GM12878 (cell line): ENCODE results near the gene IGFBP6. TPM values are rescaled to one million over a fixed set of nuclear protein-coding genes. Genes with fewer than 3 reads are reported as not detected.

ENCODE experiments used
- ATAC-seq: fragments of 200-7000 bp; cut with Tn5 transposase; 3 replicates; pipeline ENCODE4 v1.9.1; 2020; ENCODE audit warnings: mild to moderate bottlenecking, moderate library complexity
- BruUV-seq: library from RNA; stranded (reverse); fragments of 400-500 nt; replicated peaks from 2 replicates; lab custom pipeline; 2021; lab: Mats Ljungman, UMichigan
- CTCF ChIA-PET: fragments of 300-600 bp; sonication (Branson Sonifier 250); formaldehyde crosslinking; extraction: SDS; loops from one replicate; lab custom pipeline; 2021; ENCODE audit warnings: inconsistent platforms; lab: Yijun Ruan, JAX
- POLR2A ChIA-PET: fragments of 350-600 bp; formaldehyde crosslinking; extraction: SDS; loops from one replicate; lab custom pipeline; 2021; ENCODE audit warnings: inconsistent platforms; lab: Charles Lee
- RAD21 ChIA-PET: fragments of 300-600 bp; sonication (Branson Sonifier 250); formaldehyde crosslinking; loops from one replicate; lab custom pipeline; 2023; ENCODE audit warnings: antibody characterized with exemption; ENCODE audit not compliant: unreplicated experiment; lab: Charles Lee
- SMC1A ChIA-PET: fragments of 300-600 bp; sonication (Branson Sonifier 250); formaldehyde crosslinking; loops from one replicate; lab custom pipeline; 2023; ENCODE audit not compliant: unreplicated experiment, uncharacterized antibody; lab: Charles Lee
- DNase-seq: peaks from one replicate; pipeline ENCODE4 v3.0.0-alpha.2; 2011; ENCODE audit warnings: low read depth, low spot score
- FAIRE-seq: peaks from 3 replicates; lab custom pipeline; 2011; peaks lifted over from hg19 to GRCh38; lab: Jason Lieb, UNC
- H2AFZ ChIP-seq: 2 replicates; pipeline ENCODE4 v1.6.0; 2011; ENCODE audit warnings: low read depth, low read length, control low read depth; ENCODE audit not compliant: control insufficient read depth
- H3K27ac ChIP-seq: 2 replicates; pipeline ENCODE4 v1.5.1; 2011; ENCODE audit warnings: control low read depth; ENCODE audit not compliant: control insufficient read depth, insufficient read depth
- H3K27me3 ChIP-seq, 2 experiments: replicated peaks in 1 of 2; 2 replicates each; pipeline versions ENCODE4 v1.6.0 to v1.6.1; 2011; ENCODE audit warnings: low read length in 1 of 2; ENCODE audit not compliant: control insufficient read depth in 2 of 2, insufficient read depth in 2 of 2
- H3K36me3 ChIP-seq, 2 experiments: 2 replicates each; pipeline ENCODE4 v1.5.1; 2011; ENCODE audit warnings: low read length in 1 of 2; ENCODE audit not compliant: control insufficient read depth in 2 of 2, insufficient read depth in 2 of 2
- H3K4me1 ChIP-seq: 2 replicates; pipeline ENCODE4 v1.6.1; 2011; ENCODE audit warnings: mild to moderate bottlenecking, low read length, moderate library complexity, mixed read lengths; ENCODE audit not compliant: control insufficient read depth, insufficient read depth
- H3K4me2 ChIP-seq: 2 replicates; pipeline ENCODE4 v1.6.0; 2011; ENCODE audit warnings: control low read depth; ENCODE audit not compliant: control insufficient read depth, insufficient read depth
- H3K4me3 ChIP-seq: fragments of 200-600 bp; sonication (generic); 2 replicates; pipeline ENCODE4 v1.5.1; 2016
- H3K79me2 ChIP-seq: 2 replicates; pipeline ENCODE4 v1.6.0; 2011; ENCODE audit warnings: low read length; ENCODE audit not compliant: control insufficient read depth, insufficient read depth
- H3K9ac ChIP-seq: 2 replicates; pipeline ENCODE4 v1.8.0; 2011; ENCODE audit warnings: low read length, control low read depth, mixed read lengths; ENCODE audit not compliant: control insufficient read depth, insufficient read depth
- H3K9me3 ChIP-seq: replicated peaks from 3 replicates; pipeline ENCODE4 v1.5.1; 2011; ENCODE audit warnings: mild to moderate bottlenecking, low read length; ENCODE audit not compliant: control insufficient read depth, insufficient read depth
- H4K20me1 ChIP-seq: 2 replicates; pipeline ENCODE4 v1.6.0; 2011; ENCODE audit not compliant: control insufficient read depth, insufficient read depth
- BHLHE40 ChIP-seq, 2 experiments: fragments of 450-650 bp in 1 of 2; IDR thresholded peaks; 2 replicates each; pipeline ENCODE4 v1.6.1; 2011 to 2017; ENCODE audit warnings: low read depth in 2 of 2, borderline replicate concordance in 1 of 2, improper control_type of control experiment in 1 of 2, low read length in 1 of 2, mild to moderate bottlenecking in 1 of 2
- CREB1 ChIP-seq: IDR thresholded peaks from 2 replicates; pipeline ENCODE4 v1.6.1; 2012; ENCODE audit warnings: low read depth, mild to moderate bottlenecking, inconsistent platforms
- DPF2 ChIP-seq: fragments of 450-650 bp; IDR thresholded peaks from 2 replicates; pipeline ENCODE4 v1.6.1; 2017; ENCODE audit warnings: mild to moderate bottlenecking
- FOS ChIP-seq: IDR thresholded peaks from 3 replicates; pipeline ENCODE4 v1.6.1; 2011; ENCODE audit warnings: borderline replicate concordance; ENCODE audit not compliant: insufficient read length; ENCODE audit errors: extremely low read depth
- KDM1A ChIP-seq: fragments of 200-600 bp; sonication (generic); IDR thresholded peaks from 2 replicates; pipeline ENCODE4 v1.6.1; 2016; ENCODE audit warnings: borderline replicate concordance
- MLLT1 ChIP-seq: fragments of 450-650 bp; IDR thresholded peaks from 2 replicates; pipeline ENCODE4 v1.6.1; 2016; ENCODE audit warnings: mild to moderate bottlenecking
- MTA2 ChIP-seq: fragments of 450-650 bp; IDR thresholded peaks from 2 replicates; pipeline ENCODE4 v1.6.1; 2016; ENCODE audit warnings: low read depth, mild to moderate bottlenecking, moderate library complexity
- NFYA ChIP-seq: IDR thresholded peaks from 2 replicates; pipeline ENCODE4 v1.6.1; 2011; ENCODE audit warnings: low read depth, mild to moderate bottlenecking, low read length, improper control_type of control experiment, borderline replicate concordance
- POLR2A ChIP-seq: IDR thresholded peaks from 2 replicates; pipeline ENCODE4 v1.6.1; 2011; ENCODE audit warnings: low read depth, mild to moderate bottlenecking, low read length
- ZBTB40 ChIP-seq: fragments of 450-650 bp; IDR thresholded peaks from 2 replicates; pipeline ENCODE4 v1.6.1; 2016; ENCODE audit warnings: mild to moderate bottlenecking, moderate library complexity, borderline replicate concordance
- ZNF687 ChIP-seq: fragments of 450-650 bp; IDR thresholded peaks from 2 replicates; pipeline ENCODE4 v1.6.1; 2017; ENCODE audit warnings: mild to moderate bottlenecking, moderate library complexity
- WGBS: methylation state at CpG from one replicate; pipeline ENCODE4 v1.1.6; 2016; ENCODE audit warnings: low lambda C conversion rate; ENCODE audit not compliant: insufficient replicate concordance, insufficient coverage; ENCODE audit errors: missing lambda C conversion rate; 5-methylcytosine and 5-hydroxymethylcytosine counted together
- in situ Hi-C: fragments of 300-500 bp; cut with MboI; formaldehyde crosslinking; loops from 9 replicates; pipeline ENCODE4 v1.14.3; 2018; ENCODE audit warnings: mixed read lengths
- intact Hi-C: fragments of 100-400 bp; cut with micrococcal nuclease; formaldehyde crosslinking; loops from one replicate; pipeline ENCODE4 v1.14.2; 2022; ENCODE audit not compliant: unreplicated experiment
- polyA plus RNA-seq, 11 experiments: library from polyadenylated mRNA; depleted of rRNA in 4 of 11; unstranded in 6 of 11; stranded (reverse) in 5 of 11; fragments of >200 nt; fragmentation: Nextera tagmentation in 4 of 11; fragmentation: Illumina TruSeq in 1 of 11; extraction: Ambion mirVana in 4 of 11; extraction: Trizol in 1 of 11; gene quantifications; 1 replicate in 1 of 11; 2 replicates in 10 of 11; pipeline versions ENCODE4 v1.2.1 to v1.2.3, GENCODE V29; 2011 to 2016; ENCODE audit warnings: inconsistent platforms in 2 of 11, missing spikeins in 2 of 11, low read depth in 1 of 11
- total RNA-seq, 4 experiments: library from RNA; depleted of rRNA in 3 of 4; stranded (reverse); fragments of >200 nt in 3 of 4; fragmentation: Illumina TruSeq in 1 of 4; extraction: Trizol in 1 of 4; gene quantifications; 2 replicates each; pipeline versions ENCODE4 v1.2.1 to v1.2.3, GENCODE V29; 2013 to 2021

The IGFBP6 gene
- total and polyA plus RNA-seq, 10 of the 15 experiments (the other 5 are each of a cell fraction or from before 2014, with no cell fraction given) = 0.09 to 0.87 (median 0.56) TPM; not detected in 3

GRCh38 chr12:53079226-53080117, 18.0 kb upstream of the IGFBP6 start, which contains the start of gene SPRYD3:
Gene SPRYD3, minus strand, starts transcription at chr12:53079390. Its CDS starts 57 bp downstream, at chr12:53079333.
- Histone ChIP-seq H3K9ac (peak within 1 kb of the TSS; percentile 87), H3K27me3 (no peaks in the 10 kb centered on the region), H3K79me2 (peaks cover 6% of the 10 kb centered on the region), H3K4me3 (peak within 1 kb of the TSS; percentile 90), H3K36me3 (peaks cover 0 to 2% of the 10 kb centered on the region in 2 experiments; a peak in 2 of 4 replicates), H3K9me3 (no peaks in the 10 kb centered on the region), H3K4me1 (no peaks in the 10 kb centered on the region; the same call in none of the 2 replicates), H4K20me1 (no peaks in the 10 kb centered on the region), H3K4me2 (peak within 1 kb of the TSS; percentile 99), H2AFZ (peak within 1 kb of the TSS; percentile 76), H3K27ac (peak within 1 kb of the TSS; percentile 74)
- peak; percentile 99 for ATAC-seq
- SMC1A ChIA-PET = interaction anchor here (0.6 to 4.6 kb wide), 9 partner anchors 11 to 207 kb away, joined by 3 to 19 read pairs (median 3); partner anchors contain the start of gene SOAT2
- DNase-seq = peak; percentile 77
- FAIRE-seq = peak; percentile 91
- CTCF ChIA-PET = interaction anchor here (0.5 to 13.2 kb wide), 12 partner anchors 13 to 402 kb away, joined by 3 to 177 read pairs (median 4); partner anchors contain the start of genes AAAS, IGFBP6 and SOAT2
- intact Hi-C loops = loop anchor here (2.0 kb wide), 1 partner anchor 73 kb away; the partner anchor contains the start of gene EIF4B
- TSS peak; percentile 99 for BruUV-seq
- 5% methylated on average over 54 of the region's 67 CpGs for WGBS
- POLR2A ChIA-PET = interaction anchor here (0.6 to 2.5 kb wide), 16 partner anchors 10 to 558 kb away, joined by 3 to 12 read pairs (median 4); partner anchors contain the start of genes EIF4B, ESPL1, IGFBP6 and SOAT2
- in situ Hi-C loops = no loop called here
- RAD21 ChIA-PET = interaction anchor here (0.7 to 4.1 kb wide), 14 partner anchors 13 to 672 kb away, joined by 3 to 25 read pairs (median 3); partner anchors contain the start of genes ATP5MC2, CISTR, EIF4B and SOAT2
- no peak for TF ChIP-seq KDM1A
- peak; percentile 30 for TF ChIP-seq NFYA
- TF ChIP-seq CREB1 = peak; percentile 72; the same call in 1 of the 2 replicates
- no peak for TF ChIP-seq MTA2
- peak; percentile 58; the same call in 1 of the 2 replicates for TF ChIP-seq ZBTB40
- peak in 1 of 2 experiments; percentile 53; a peak in 1 of 4 replicates for TF ChIP-seq BHLHE40 (IDR thresholded peaks at IDR 0.05; ENCODE audit: borderline replicate concordance in 1 of 2, low read depth in 2 of 2, low read length in 1 of 2)
- TF ChIP-seq ZNF687 = peak; percentile 79
- peak; percentile 89 for TF ChIP-seq FOS
- peak; percentile 99 for TF ChIP-seq DPF2
- peak; percentile 53; the same call in 1 of the 2 replicates for TF ChIP-seq MLLT1
- TF ChIP-seq POLR2A = peak; percentile 95
